A549 (cell line): Measurements from ENCODE around the gene CPLANE2.

Experiments used
- BHLHE40 ChIP-seq: IDR thresholded peaks from 2 replicates; pipeline ENCODE4 v1.6.1; 2012; ENCODE audit warnings: low read depth, low read length, inconsistent platforms
- CHD4 ChIP-seq: fragments of 200-600 bp; sonication (generic); IDR thresholded peaks from 2 replicates; pipeline ENCODE4 v1.6.1; 2016; ENCODE audit warnings: antibody characterized with exemption, mild to moderate bottlenecking, borderline replicate concordance
- CTCF ChIP-seq: fragments of >200 bp; sonication (Bioruptor Twin); formaldehyde crosslinking; IDR thresholded peaks from 3 replicates; pipeline ENCODE4 v1.5.1; 2016
- E2F6 ChIP-seq: IDR thresholded peaks from 2 replicates; pipeline ENCODE4 v1.6.1; 2012; ENCODE audit warnings: low read depth, borderline replicate concordance
- EHMT2 ChIP-seq: fragments of 200-600 bp; sonication (generic); IDR thresholded peaks from 2 replicates; pipeline ENCODE4 v1.6.1; 2016; ENCODE audit warnings: antibody characterized with exemption, low read depth, mild to moderate bottlenecking, moderate library complexity
- JUN ChIP-seq, 2 experiments: fragments of >200 bp; sonication (Bioruptor Twin); formaldehyde crosslinking; IDR thresholded peaks; 2 replicates in 1 of 2; 3 replicates in 1 of 2; pipeline ENCODE4 v1.6.1; 2016 to 2017
- KDM5A ChIP-seq: fragments of 200-600 bp; sonication (generic); IDR thresholded peaks from 2 replicates; pipeline ENCODE4 v1.6.1; 2016; ENCODE audit warnings: antibody characterized with exemption, mild to moderate bottlenecking
- MAX ChIP-seq: IDR thresholded peaks from 2 replicates; pipeline ENCODE4 v1.6.1; 2012
- NFE2L2 ChIP-seq: fragments of 150-350 bp; conservative IDR thresholded peaks from 2 replicates; pipeline ENCODE4 v1.6.1; 2014; ENCODE audit warnings: low read length
- POLR2A ChIP-seq: IDR thresholded peaks from 2 replicates; pipeline ENCODE4 v1.6.1; 2012; ENCODE audit warnings: mild to moderate bottlenecking, low read length
- POLR2AphosphoS2 ChIP-seq: conservative IDR thresholded peaks from 2 replicates; pipeline ENCODE4 v1.6.1; 2012; ENCODE audit warnings: low read length, improper control_type of control experiment, inconsistent platforms
- SREBF2 ChIP-seq: fragments of 450-650 bp; IDR thresholded peaks from 2 replicates; pipeline ENCODE4 v1.6.1; 2014; ENCODE audit warnings: mild to moderate bottlenecking, moderate library complexity

GRCh38 chr1:16232316-16232710, 4.7 kb downstream of the CPLANE2 start:
- TF ChIP-seq E2F6 (no peak), CTCF (no peak), SREBF2 (no peak), KDM5A (no peak), NFE2L2 (no peak), POLR2AphosphoS2 (no peak), CHD4 (no peak), POLR2A (no peak), BHLHE40 (no peak), EHMT2 (no peak), MAX (no peak), JUN (IDR thresholded peaks at IDR 0.05) (no peak)
